ENCODE data around the gene CSPG5. TPM values are rescaled to one million over a fixed set of nuclear protein-coding genes. Genes with fewer than 3 reads are reported as not detected.

Gene CSPG5
- total and polyA plus RNA-seq, 9 donors: 0.11 to 0.45 (median 0.30) TPM; not detected in 2

- TF ChIP-seq POLR2A (IDR thresholded peaks at IDR 0.05): no peak
- TF ChIP-seq EP300 (IDR thresholded peaks at IDR 0.05): no peak
- TF ChIP-seq CTCF (IDR thresholded peaks at IDR 0.05): no peak
- H3K9me3 ChIP-seq: no peaks in the 10 kb centered on the region
- WGBS, 3 donors: 11 to 47% (median 11%) methylated on average over 2 of the region's 2 CpGs
- H3K27me3 ChIP-seq: no peaks in the 10 kb centered on the region
- no peak for DNase-seq
- H3K4me1 ChIP-seq (ENCODE audit: insufficient read depth): no peaks in the 10 kb centered on the region
- H3K36me3 ChIP-seq: no peaks in the 10 kb centered on the region
- H3K4me3 ChIP-seq: no peak overlapping the region
- H3K27ac ChIP-seq: no peak overlapping the region
- intact Hi-C loops (cut with DNase I): no loop called here
Measured at GRCh38 chr3:47605652-47606051, 27.0 kb upstream of the CSPG5 start.

- TF ChIP-seq POLR2A (IDR thresholded peaks at IDR 0.05): no peak
- no peak for TF ChIP-seq CTCF (IDR thresholded peaks at IDR 0.05)
- no peak for TF ChIP-seq EP300 (IDR thresholded peaks at IDR 0.05)
- no peaks in the 10 kb centered on the region for H3K36me3 ChIP-seq
- intact Hi-C loops (cut with DNase I): no loop called here
- no peaks in the 10 kb centered on the region for H3K9me3 ChIP-seq
- H3K4me1 ChIP-seq (ENCODE audit: insufficient read depth): no peaks in the 10 kb centered on the region
- no peak for DNase-seq
- no peaks in the 10 kb centered on the region for H3K27me3 ChIP-seq
- no peak overlapping the region for H3K4me3 ChIP-seq
- WGBS, 3 donors: 56 to 70% (median 65%) methylated on average over 2 of the region's 2 CpGs
- H3K27ac ChIP-seq: no peak overlapping the region
Measured at GRCh38 chr3:47604145-47604544, 25.5 kb upstream of the CSPG5 start.

- no peaks in the 10 kb centered on the region for H3K9me3 ChIP-seq
- H3K27ac ChIP-seq: no peak overlapping the region
- no peak overlapping the region for H3K4me3 ChIP-seq
- H3K4me1 ChIP-seq (ENCODE audit: insufficient read depth): no peaks in the 10 kb centered on the region
- no peak for TF ChIP-seq CTCF (IDR thresholded peaks at IDR 0.05)
- TF ChIP-seq EP300 (IDR thresholded peaks at IDR 0.05): no peak
- TF ChIP-seq POLR2A (IDR thresholded peaks at IDR 0.05): no peak
- intact Hi-C loops (cut with DNase I): no loop called here
- H3K36me3 ChIP-seq: no peaks in the 10 kb centered on the region
- no peaks in the 10 kb centered on the region for H3K27me3 ChIP-seq
- DNase-seq: no peak
Measured at GRCh38 chr3:47603332-47603731, 24.7 kb upstream of the CSPG5 start.

- no peak for DNase-seq
- TF ChIP-seq EP300 (IDR thresholded peaks at IDR 0.05): no peak
- TF ChIP-seq POLR2A (IDR thresholded peaks at IDR 0.05): no peak
- TF ChIP-seq CTCF (IDR thresholded peaks at IDR 0.05): no peak
- no peaks in the 10 kb centered on the region for H3K27me3 ChIP-seq
- H3K36me3 ChIP-seq: no peaks in the 10 kb centered on the region
- no peaks in the 10 kb centered on the region for H3K4me1 ChIP-seq (ENCODE audit: insufficient read depth)
- WGBS, 3 donors: 89 to 100% (median 98%) methylated on average over 3 of the region's 3 CpGs
- H3K27ac ChIP-seq: no peak overlapping the region
- intact Hi-C loops (cut with DNase I): no loop called here
- H3K4me3 ChIP-seq: no peak overlapping the region
- H3K9me3 ChIP-seq: no peaks in the 10 kb centered on the region
Measured at GRCh38 chr3:47601281-47601680, 22.6 kb upstream of the CSPG5 start.

- WGBS, 3 donors: 64 to 77% (median 74%) methylated on average over 3 of the region's 3 CpGs
- Histone ChIP-seq H3K27me3 (no peaks in the 10 kb centered on the region), H3K27ac (no peak overlapping the region), H3K4me1 (ENCODE audit: insufficient read depth) (no peaks in the 10 kb centered on the region), H3K4me3 (no peak overlapping the region), H3K9me3 (no peaks in the 10 kb centered on the region), H3K36me3 (no peaks in the 10 kb centered on the region)
- intact Hi-C loops (cut with DNase I): no loop called here
- DNase-seq: no peak
- TF ChIP-seq EP300 (IDR thresholded peaks at IDR 0.05) (no peak), CTCF (IDR thresholded peaks at IDR 0.05) (no peak), POLR2A (IDR thresholded peaks at IDR 0.05) (no peak)
Measured at GRCh38 chr3:47594792-47595191, 16.1 kb upstream of the CSPG5 start.
